GM12891 (cell line): Measurements from ENCODE around the gene CTSA.

Experiments used
- POLR2A ChIP-seq: IDR thresholded peaks from 2 replicates; pipeline ENCODE4 v1.6.1; 2011; ENCODE audit warnings: low read depth, low read length, control low read depth
- SPI1 ChIP-seq: IDR thresholded peaks from 2 replicates; pipeline ENCODE4 v1.6.1; 2011; ENCODE audit warnings: low read depth, low read length, control low read depth

GRCh38 chr20:45898285-45898684, 7.2 kb downstream of the CTSA start:
- TF ChIP-seq POLR2A (no peak), SPI1 (no peak)
